Mammary epithelial cell (primary cell): ENCODE measurements around the gene LZTR1.

Experiments
- EZH2 ChIP-seq: IDR thresholded peaks from 2 replicates; pipeline ENCODE4 v1.6.1; 2012; ENCODE audit warnings: low read length, inconsistent platforms, borderline replicate concordance
- TF ChIP-seq, protein P1 (sequence below), 2 donors: IDR thresholded peaks in 1 of 2; conservative IDR thresholded peaks in 1 of 2; 2 replicates each; pipeline ENCODE4 v1.5.1; 2011 to 2012; ENCODE audit warnings: inconsistent platforms in 2 of 2, low read length in 2 of 2, mild to moderate bottlenecking in 2 of 2, control low read depth in 1 of 2, low read depth in 1 of 2; ENCODE audit not compliant: insufficient read depth in 1 of 2; ENCODE audit errors: extremely low read depth in 1 of 2

DNA sequence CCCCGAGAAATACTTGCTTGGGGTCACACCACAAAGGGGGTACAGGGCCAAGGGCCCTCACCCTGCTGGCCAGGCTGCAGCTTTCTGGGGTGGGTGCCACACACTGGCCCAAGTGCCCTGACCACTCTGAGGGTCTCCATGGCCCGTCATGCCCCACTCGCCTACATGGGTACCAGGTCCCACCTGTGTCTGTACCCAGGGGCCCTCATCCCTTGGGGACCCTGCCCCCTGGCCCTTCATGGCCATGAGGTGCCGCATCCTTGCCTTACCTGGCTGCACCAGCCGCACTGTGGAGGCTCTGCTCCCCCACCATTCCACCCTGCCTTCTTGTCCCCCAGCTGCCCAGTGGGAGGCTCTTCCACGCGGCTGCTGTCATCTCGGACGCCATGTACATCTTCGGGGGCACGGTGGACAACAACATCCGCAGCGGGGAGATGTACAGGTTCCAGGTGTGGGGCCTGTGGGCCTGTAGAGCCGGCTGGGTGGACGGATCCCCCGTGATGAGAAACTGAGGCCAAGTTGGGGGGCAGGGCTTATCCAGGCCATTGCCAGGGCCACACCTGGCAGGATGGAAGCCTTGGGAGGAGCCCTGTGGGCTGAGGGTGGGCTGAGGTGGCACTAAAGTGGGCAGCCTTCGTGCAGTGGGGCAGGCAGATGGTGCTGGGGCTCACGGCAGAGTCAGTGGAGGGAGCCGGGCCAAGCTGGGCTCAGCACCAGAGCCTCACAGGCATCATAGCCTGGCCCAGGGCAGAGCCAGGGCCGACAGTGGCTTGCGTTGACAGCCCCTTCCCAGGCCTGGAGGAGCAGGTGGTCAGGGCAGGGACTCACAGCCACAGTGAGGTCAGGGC, 10.6 kb downstream of the LZTR1 start:
- TF ChIP-seq, protein P1, sequence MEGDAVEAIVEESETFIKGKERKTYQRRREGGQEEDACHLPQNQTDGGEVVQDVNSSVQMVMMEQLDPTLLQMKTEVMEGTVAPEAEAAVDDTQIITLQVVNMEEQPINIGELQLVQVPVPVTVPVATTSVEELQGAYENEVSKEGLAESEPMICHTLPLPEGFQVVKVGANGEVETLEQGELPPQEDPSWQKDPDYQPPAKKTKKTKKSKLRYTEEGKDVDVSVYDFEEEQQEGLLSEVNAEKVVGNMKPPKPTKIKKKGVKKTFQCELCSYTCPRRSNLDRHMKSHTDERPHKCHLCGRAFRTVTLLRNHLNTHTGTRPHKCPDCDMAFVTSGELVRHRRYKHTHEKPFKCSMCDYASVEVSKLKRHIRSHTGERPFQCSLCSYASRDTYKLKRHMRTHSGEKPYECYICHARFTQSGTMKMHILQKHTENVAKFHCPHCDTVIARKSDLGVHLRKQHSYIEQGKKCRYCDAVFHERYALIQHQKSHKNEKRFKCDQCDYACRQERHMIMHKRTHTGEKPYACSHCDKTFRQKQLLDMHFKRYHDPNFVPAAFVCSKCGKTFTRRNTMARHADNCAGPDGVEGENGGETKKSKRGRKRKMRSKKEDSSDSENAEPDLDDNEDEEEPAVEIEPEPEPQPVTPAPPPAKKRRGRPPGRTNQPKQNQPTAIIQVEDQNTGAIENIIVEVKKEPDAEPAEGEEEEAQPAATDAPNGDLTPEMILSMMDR (conservative IDR thresholded peaks at IDR 0.05 in 1 of 2, IDR thresholded peaks at IDR 0.05 in 1 of 2; ENCODE audit: extremely low read depth in 1 of 2, insufficient read depth in 1 of 2, low read depth in 1 of 2, low read length in 2 of 2): no peak
- no peak for TF ChIP-seq EZH2
